ES-I3 (cell line): ENCODE results near the gene FTSJ1.
"Not testable (repeated sequence)": the region's sequence is repeated elsewhere in the genome, so short reads cannot be mapped to it uniquely, and the experiment has no call there.

ENCODE experiments used
- H3K36me3 ChIP-seq: 2 replicates; pipeline ENCODE4 v1.6.1; 2013; ENCODE audit warnings: mild to moderate bottlenecking, low read length, control low read depth, moderate library complexity; ENCODE audit not compliant: insufficient read depth
- H3K4me1 ChIP-seq: 2 replicates; pipeline ENCODE4 v1.6.1; 2013; ENCODE audit warnings: mild to moderate bottlenecking, control low read depth, low read length; ENCODE audit not compliant: insufficient read depth
- H3K9ac ChIP-seq: 2 replicates; pipeline ENCODE4 v1.6.1; 2013; ENCODE audit warnings: low read depth, mild to moderate bottlenecking, low read length, moderate library complexity
- H3K9me3 ChIP-seq: 2 replicates; pipeline ENCODE4 v1.6.1; 2013; ENCODE audit warnings: mild to moderate bottlenecking, low read length, moderate library complexity; ENCODE audit not compliant: control insufficient read depth, insufficient read depth

Gene FTSJ1

GRCh38 chrX:48475774-48476577, at the start of gene FTSJ1:
FTSJ1 (plus strand) TSS chrX:48476199; CDS start chrX:48478048, 1,849 bp downstream.
- no peaks in the 10 kb centered on the region for H3K9me3 ChIP-seq
- no peaks in the 10 kb centered on the region; the same call in 1 of the 2 replicates for H3K36me3 ChIP-seq

GRCh38 chrX:48427027-48427716, 48.8 kb upstream of the FTSJ1 start:
- H3K9ac ChIP-seq, H3K4me1 ChIP-seq, H3K36me3 ChIP-seq, H3K9me3 ChIP-seq: not testable (repeated sequence)

More at GRCh38 chrX:48475774-48476577, at the start of gene FTSJ1:
- Histone ChIP-seq H3K9ac (peak within 1 kb of the TSS; percentile 76), H3K4me1 (peaks cover 12% of the 10 kb centered on the region)

GRCh38 chrX:48429606-48430005, 46.4 kb upstream of the FTSJ1 start:
- not testable (repeated sequence) for H3K36me3 ChIP-seq, H3K9me3 ChIP-seq, H3K4me1 ChIP-seq, H3K9ac ChIP-seq

GRCh38 chrX:48430166-48430565, 45.8 kb upstream of the FTSJ1 start:
- not testable (repeated sequence) for H3K9ac ChIP-seq, H3K4me1 ChIP-seq, H3K9me3 ChIP-seq, H3K36me3 ChIP-seq

GRCh38 chrX:48433713-48434112, 42.3 kb upstream of the FTSJ1 start:
- not testable (repeated sequence) for H3K9me3 ChIP-seq, H3K4me1 ChIP-seq, H3K36me3 ChIP-seq
- peak overlapping the region; percentile 18; the same call in 1 of the 2 replicates for H3K9ac ChIP-seq

- not testable (repeated sequence) for H3K9me3 ChIP-seq, H3K4me1 ChIP-seq, H3K9ac ChIP-seq, H3K36me3 ChIP-seq
These were observed 28.8 kb upstream of the FTSJ1 start for GRCh38 chrX:48447201-48447600.

- Histone ChIP-seq H3K9me3 (no peaks in the 10 kb centered on the region), H3K4me1 (no peaks in the 10 kb centered on the region), H3K9ac (no peak overlapping the region), H3K36me3 (no peaks in the 10 kb centered on the region)
These were observed 25.9 kb upstream of the FTSJ1 start for GRCh38 chrX:48450076-48450475.

- Histone ChIP-seq H3K4me1 (no peaks in the 10 kb centered on the region), H3K9ac (no peak overlapping the region), H3K36me3 (no peaks in the 10 kb centered on the region), H3K9me3 (no peaks in the 10 kb centered on the region)
These were observed 24.3 kb upstream of the FTSJ1 start for GRCh38 chrX:48451708-48452107.

- no peak overlapping the region for H3K9ac ChIP-seq
- H3K4me1 ChIP-seq, result no peaks in the 10 kb centered on the region
- no peaks in the 10 kb centered on the region for H3K36me3 ChIP-seq
- no peaks in the 10 kb centered on the region for H3K9me3 ChIP-seq
These were observed 19.2 kb upstream of the FTSJ1 start for GRCh38 chrX:48456628-48457331.

- Histone ChIP-seq H3K9ac (no peak overlapping the region), H3K4me1 (no peaks in the 10 kb centered on the region), H3K9me3 (no peaks in the 10 kb centered on the region), H3K36me3 (no peaks in the 10 kb centered on the region)
These were observed 17.3 kb upstream of the FTSJ1 start for GRCh38 chrX:48458711-48459110.

GRCh38 chrX:48459483-48459882, 16.5 kb upstream of the FTSJ1 start:
- Histone ChIP-seq H3K9me3 (no peaks in the 10 kb centered on the region), H3K4me1 (no peaks in the 10 kb centered on the region), H3K9ac (no peak overlapping the region), H3K36me3 (no peaks in the 10 kb centered on the region)

- no peaks in the 10 kb centered on the region for H3K4me1 ChIP-seq
- no peaks in the 10 kb centered on the region for H3K36me3 ChIP-seq
- H3K9ac ChIP-seq, result no peak overlapping the region
- no peaks in the 10 kb centered on the region for H3K9me3 ChIP-seq
These were observed 16.0 kb upstream of the FTSJ1 start for GRCh38 chrX:48460031-48460430.

- H3K4me1 ChIP-seq, result no peaks in the 10 kb centered on the region
- no peaks in the 10 kb centered on the region for H3K9me3 ChIP-seq
- H3K36me3 ChIP-seq, result no peaks in the 10 kb centered on the region
- no peak overlapping the region for H3K9ac ChIP-seq
These were observed 15.4 kb upstream of the FTSJ1 start for GRCh38 chrX:48460606-48461005.

- Histone ChIP-seq H3K9ac (no peak overlapping the region), H3K9me3 (no peaks in the 10 kb centered on the region), H3K4me1 (no peaks in the 10 kb centered on the region), H3K36me3 (no peaks in the 10 kb centered on the region)
These were observed 14.2 kb upstream of the FTSJ1 start for GRCh38 chrX:48461830-48462229.
